GM19468 (cell line): ENCODE data around the gene ABCA2.
"Not testable (repeated sequence)": the region's sequence is repeated elsewhere in the genome, so short reads cannot be mapped to it uniquely, and the experiment has no call there.

Experiments
- ATAC-seq: cut with Tn5 transposase; IDR thresholded peaks from one replicate; pipeline ENCODE4 v1.9.1; 2021; ENCODE audit warnings: mild to moderate bottlenecking, moderate library complexity, moderate number of reproducible peaks; ENCODE audit not compliant: unreplicated experiment; ENCODE audit errors: extremely low read depth

Gene ABCA2

DNA sequence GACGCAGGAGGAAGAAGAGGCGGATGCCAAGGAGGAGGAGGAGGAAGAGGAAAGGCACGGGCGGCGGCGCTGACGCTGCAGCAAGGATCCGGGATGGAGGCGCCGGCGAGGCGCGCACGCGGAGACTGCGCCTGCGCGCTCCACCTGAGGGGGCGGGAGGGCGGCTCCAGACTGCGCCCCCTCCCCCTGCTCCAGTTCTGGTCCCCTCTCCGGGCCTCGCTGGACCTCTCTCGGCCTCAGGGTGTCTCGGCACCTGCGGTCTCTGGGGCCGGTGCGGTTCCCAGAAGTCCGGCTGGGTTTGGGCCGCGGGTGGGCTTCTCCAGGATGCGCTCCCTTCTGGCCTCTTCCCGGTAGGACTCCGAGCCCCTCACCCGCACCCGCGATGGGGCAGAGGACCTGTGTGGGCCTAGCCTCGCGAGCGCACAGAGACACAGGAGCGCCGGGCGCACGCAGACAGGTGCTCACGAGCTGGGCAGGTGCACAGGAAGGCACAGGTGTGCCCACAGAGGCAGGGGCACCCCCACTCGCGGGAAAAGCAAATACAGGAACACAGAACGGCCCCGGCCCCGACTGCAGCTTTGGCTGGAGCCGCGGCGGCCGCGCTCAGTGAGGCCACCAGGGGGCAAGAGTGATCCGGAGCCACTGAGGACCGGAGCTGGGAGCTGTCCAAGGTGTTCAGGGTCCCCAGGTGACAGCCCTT is 18.2 kb upstream of the ABCA2 start, which contains the start of gene NPDC1:
Gene NPDC1 (minus strand): TSS at position 90 of the 700 bp plus-strand sequence. CDS start 188 bp downstream, outside the sequence.
- ATAC-seq, result no peak

DNA sequence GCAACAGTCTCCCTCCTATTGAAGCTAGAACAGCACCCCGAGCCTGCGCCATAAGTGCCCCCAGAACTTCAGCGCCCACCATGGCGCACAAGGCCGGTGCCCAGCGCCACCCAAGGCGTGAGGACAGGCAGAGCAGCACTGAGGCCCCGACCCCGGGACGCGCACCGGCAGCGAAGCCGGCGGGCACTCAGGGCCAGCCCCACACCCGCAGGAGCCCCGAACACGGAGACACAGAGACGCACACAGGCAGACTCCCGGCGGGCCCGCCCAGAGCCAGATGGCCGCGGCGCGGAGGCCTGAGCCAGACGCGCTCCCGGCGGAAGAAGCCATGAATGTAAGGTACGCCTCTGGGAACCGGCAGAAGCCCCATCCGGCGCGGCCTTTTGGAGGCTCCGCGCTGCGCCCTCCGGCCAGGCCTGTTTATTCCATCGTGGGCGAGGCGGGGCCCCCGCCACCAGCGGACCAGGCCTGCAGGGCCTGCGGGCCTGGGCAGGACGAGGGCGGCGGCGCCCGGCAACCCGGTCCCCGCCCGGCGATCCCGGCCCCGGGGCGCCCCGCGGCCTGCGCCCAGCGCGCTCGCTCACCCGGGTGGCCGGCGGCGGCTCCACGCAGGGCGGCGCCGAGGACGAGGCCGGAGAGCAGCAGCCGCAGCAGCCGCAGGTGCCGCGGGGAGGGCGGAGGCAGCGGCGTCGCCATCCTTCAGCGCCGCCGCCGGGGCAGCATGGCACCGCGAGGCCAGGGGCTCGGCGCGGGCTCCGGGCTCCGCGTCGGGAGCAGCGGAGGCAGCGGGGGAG is 17.5 kb upstream of the ABCA2 start:
- ATAC-seq, result no peak

DNA sequence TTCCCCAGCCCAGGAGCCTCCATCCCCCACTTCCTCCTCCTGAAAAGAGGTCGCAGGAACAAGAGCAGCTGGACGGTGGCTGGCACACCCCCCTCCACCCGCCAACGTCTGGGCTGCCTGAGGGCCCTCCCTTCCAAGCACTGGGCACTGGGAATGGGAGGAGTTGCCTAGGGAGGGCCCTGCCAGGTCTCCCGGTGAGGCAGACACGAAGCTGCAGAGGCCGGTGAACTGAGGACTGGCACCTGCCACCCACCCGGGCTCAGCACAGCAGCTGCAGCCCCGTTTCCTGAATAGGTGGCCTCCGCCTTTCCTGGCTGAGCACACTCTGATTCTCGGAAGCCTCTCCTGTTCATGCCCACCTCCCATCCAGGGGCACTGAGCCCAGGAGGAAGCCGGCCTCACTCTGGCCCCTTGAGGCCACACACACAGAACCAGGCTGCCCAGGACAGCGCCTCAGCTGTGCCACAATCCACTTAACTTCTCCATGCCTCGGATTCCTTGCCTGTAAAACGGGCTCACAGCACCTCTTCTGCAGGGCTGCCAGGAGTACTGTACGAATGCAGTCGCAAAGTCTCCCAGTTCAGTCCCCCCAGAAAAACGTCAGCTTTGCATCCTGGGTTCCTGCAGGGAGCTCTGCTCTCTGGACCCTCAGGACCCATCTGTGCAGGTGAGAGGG is 16.6 kb upstream of the ABCA2 start:
- ATAC-seq, result no peak

DNA sequence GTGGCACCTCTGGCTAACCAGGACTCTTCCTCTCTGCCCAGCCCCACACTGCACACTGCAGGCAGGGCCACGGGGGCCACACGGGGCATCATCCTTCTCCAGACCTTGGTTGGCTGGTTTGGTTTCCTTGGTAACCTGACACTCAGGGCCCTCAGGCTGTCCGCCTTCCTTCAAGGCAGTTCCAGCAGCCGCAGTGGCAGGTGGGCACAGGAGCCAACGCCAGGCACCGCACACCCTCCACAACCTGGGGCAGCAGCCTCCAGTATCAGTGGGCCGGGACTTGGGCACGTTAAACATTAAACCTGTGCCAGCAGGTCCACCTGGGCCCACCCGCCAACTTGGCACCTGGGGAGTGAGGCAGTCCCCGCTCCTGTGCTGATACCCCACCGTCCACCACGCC is 16.0 kb upstream of the ABCA2 start:
- ATAC-seq, result no peak

DNA sequence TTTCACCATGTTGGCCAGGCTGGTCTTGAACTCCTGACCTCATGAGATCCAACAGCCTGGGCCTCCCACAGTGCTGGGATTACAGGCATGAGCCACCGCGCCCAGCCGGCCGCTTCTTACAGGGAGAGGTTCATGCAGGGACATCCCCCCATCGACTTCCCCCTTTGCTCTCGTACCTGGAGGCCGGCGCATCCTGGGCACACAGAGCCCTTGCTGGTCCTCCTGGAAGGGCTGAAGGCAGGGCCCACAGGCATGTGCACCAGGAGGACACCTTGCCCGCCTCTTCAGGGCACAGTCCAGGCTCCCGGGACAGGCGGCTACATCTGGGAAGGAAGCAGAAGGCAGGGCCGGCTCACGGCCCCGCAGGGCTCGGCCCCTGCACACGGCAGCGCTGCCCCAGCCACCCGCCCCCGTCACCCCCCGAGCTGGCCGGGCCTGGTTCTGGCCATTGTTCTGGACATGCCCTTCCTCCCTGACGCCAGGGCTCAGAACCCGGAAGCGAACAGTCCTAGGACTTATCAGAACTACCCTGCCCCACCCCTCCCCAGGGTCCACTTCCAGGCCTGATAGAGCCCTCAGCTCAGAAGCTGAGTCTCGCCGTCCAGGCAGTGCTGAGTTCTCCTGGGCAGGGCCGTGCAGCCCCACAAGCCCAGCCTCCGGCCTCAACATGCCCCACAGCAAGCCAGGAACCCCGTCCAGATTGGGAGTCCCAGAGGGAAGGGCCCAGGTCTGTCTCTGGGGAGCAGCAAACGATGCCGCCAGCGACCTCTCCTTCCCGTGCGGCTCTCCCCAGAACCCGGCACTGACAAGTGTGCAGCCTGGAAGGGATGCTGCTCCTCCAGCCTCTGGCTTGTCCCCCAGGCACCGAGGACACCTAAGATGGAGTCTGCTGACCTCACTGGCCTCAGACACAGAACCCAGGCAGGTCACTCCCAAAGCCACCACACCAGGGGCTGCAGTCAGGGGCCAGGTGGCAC is 15.0 kb upstream of the ABCA2 start:
- ATAC-seq, result no peak

DNA sequence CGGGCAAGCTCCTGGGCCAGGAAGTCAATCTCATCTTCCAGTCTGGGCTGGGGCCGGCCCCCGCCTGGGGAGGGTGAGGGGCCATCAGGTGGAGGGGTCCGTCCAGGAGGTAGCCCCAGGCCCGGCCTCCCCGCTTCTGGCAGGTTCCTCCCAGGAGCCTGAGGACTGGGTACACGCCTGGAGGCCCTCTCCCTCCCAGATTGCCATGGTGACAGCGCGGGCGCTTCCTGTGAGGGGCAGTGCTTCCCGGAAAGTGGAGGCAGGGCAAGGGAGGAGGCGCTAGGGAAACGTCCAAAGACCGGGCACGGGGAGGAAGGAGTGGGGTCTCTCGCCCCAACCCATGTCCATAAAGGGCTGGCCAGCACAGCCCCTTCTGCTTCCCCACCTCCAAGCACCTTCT is 13.1 kb upstream of the ABCA2 start:
- no peak for ATAC-seq

DNA sequence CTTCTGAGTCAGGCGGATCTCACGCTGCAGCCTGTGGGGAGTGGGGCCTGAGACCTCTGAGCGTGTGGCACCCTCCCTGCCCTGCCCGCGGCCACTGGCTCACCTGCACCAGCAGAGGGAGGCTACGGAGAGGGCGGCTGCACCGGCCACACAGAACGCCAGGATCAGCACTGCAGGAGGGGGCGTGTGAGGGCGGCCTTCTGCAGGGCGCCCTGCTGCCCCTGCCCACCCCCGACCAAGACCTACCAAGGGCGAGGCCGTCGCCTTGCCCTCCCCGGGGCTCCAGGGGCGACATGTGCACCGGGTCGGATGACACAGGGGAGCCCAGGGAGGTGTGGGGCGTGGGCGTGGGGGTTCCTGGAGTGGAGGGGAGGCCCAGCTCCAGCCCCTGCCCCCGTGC is 12.5 kb upstream of the ABCA2 start:
- no peak for ATAC-seq

DNA sequence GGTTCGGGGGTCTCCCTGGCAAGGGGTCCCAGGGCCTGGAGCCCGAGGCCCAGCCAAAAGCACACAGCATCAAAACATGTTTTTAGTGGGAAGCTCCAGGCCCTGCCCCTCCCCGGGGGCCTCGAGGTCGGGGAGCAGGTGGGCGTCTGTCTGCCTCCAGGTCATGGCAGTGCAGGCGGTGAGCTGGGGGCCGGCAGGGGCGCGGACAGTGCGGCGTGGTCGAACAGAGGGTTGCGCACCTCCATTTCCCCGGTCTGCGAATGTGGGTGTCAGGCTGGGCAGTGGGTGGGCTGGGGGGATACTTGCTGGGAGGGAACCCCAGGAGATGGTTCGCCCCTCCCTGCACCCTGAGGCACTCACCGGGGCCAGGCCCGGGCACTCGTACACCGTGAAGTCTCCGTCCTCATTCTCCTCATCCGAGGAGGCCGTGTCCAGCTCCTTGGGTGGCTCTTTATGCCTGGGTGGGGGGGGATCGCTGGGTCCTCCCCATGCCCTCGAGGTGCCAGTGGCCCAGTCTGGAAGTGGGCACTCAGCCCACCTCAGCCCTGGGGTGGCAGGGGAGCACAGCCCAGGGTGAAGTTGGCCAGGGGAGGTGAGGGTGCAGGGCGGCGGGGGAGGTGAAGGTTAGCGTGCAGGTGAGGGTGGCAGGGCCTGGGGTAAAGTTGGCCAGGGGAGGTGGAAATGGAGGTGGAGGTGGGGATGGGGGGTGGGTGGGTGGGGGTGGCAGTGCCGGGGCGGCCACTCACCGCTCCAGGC is 11.8 kb upstream of the ABCA2 start:
- ATAC-seq, result no peak

DNA sequence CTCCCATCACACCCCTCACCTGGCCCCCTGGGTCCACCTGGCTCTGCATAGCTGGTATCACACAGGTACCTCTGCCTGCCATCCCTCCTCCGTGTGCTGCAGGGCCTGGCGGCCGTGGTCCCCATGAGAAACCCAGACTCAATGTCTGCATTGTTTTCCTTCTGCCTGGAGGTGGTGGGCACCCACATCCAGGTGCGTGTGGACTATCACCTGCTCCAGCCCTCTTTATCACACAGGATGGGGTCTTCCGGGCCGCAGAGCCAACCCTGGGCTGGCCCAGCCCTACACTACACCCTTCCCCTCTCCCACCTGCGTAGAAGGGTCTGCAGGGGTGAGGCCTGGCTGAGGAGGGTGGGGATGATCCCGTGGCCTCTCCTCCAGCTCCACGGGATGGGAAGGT is 10.9 kb upstream of the ABCA2 start:
- no peak for ATAC-seq

DNA sequence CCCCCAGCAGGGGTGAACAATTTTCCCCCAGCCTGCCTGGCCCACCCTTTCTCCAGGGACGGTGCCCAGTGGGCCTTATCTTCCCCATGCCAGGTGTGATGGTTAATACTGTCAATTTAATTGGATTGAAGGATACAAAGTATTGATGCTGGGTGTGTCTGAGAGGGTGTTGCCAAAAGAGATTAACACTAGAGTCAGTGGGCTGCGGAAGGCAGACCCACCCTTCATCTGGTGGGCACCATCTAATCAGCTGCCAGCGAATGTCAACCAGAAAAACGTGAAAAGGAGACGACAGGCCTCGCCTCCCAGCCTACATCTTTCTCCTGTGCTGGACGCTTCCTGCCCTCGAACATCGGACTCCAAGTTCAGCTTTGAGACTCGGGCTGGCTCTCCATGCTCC is 9.4 kb upstream of the ABCA2 start:
- no peak for ATAC-seq

DNA sequence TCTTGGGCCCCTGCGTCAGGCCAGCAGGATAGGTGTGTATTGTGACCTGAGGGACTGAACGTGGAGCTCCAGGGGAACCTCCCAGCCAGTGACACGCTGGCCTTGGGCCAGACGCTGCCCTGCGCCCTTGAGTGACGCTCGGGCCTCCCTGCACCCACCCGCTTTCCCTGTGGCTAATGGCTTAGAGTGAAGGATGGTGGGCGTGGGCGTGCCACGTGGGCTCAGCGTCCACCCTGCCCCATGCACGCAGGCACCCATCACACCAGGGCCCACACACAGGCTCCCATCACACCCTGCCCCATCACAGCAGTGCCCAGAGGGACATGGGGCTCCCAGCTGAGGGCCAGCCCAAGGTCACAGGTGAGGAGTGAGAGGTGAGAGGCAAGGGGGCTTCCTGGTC is 9.0 kb upstream of the ABCA2 start:
- ATAC-seq, result no peak

DNA sequence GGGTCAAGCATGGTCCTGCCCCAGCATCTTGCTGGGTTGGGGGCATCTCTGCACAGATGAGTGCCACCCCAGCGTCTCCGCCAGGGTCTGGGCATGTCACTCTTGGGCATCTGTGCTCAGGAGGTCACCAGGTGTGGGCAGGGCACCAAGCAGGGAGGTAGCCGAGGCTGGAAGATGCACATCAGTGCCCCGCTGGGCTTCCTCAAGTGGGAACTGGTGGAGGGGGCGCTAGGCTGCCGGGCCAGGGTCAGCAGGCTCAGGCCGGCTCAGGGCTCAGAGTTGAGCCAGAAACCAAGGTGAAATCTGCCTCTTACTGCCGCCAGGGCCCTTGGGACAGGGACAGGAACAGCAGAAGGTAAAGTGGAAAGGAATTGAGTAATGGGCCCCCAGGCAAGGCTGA is 7.9 kb upstream of the ABCA2 start:
- ATAC-seq, result no peak

DNA sequence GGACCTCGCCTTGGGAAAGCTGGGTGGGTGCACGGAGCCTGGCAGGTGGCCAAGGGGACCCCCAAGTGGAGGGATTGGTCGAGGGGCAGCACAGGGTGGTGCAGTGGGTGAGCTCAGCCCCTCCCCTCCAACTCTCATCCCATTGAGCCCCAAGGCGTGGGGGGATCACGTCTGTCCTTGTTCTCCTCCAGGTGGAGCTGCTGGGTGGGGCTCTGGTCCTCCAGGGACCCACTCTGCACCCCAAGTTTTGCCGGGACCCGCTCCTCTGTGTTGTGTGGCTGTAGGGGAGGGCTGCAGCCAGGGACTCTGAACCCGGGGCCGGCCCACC is 7.4 kb upstream of the ABCA2 start:
- no peak for ATAC-seq

DNA sequence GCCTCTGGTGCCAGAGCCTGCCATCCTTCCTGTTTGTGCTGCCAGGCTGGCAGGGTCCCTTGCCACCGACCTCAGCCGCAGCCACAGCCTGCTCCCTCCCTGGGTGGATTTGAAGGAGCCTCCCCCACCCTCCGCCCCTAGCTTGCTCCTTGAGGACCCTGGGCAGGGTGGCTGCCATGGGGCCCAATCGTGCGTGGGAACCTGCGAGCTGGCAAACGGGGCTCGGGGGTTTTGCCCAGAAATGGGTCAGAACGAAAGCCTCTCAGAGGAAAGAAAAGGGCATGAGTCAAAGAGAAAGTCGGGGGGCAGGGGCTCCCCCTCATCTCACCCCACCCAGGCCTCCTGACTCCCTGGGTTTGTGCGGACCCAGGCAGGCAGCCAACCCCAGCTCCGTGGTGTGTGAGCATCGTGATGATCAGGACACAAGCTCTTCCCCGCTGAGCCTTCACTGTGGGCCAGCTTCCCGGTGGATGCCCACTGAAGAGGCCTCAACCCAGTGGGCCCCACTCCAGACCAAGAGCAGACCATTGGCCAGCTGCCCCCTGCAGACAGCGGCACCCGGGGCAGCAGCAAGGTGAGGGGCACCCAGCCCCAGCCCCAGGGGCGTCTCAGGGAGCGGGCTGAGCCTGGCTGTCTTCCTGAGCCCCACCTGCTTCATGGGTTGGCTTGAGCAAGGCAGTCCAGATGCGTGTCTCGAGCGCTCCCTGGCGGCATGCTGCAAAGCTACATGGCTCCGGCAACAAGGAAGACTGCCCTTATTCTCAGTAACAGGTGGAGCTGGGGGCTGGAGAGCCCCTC is 6.9 kb upstream of the ABCA2 start:
- ATAC-seq, result peak; percentile 22

DNA sequence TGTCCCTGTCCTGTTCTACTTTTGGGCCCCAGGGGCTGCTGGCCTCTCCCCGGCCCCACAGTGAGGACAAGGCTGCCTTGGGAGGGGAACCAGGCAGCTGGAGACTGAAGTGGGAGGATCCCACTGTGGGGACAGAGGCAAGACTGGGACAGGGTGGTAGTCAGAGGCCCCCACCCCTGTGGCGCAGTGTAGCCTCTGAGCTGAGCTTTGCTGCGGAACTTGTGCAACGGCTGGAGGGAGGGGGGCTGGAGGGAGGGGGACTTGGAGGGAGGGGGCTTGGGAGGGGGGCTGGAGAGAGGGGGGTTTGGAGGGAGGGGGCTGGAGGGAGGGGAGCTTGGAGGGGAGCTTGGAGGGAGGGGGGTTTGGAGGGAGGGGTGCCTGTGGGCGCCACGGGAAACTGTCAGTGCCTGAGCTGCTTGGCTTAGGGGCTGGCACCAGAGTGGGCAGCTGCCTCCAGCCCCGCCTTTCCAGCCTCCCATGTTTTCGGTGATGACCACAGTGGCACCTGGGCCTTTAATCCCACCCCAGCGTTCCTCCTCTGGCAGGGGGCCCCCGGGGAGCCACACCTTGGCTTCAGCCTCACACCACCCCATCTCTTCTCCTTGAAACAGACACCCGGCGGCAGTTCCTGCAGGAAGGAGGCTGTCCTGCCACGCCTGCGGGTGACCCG is 6.1 kb upstream of the ABCA2 start:
- no peak for ATAC-seq

DNA sequence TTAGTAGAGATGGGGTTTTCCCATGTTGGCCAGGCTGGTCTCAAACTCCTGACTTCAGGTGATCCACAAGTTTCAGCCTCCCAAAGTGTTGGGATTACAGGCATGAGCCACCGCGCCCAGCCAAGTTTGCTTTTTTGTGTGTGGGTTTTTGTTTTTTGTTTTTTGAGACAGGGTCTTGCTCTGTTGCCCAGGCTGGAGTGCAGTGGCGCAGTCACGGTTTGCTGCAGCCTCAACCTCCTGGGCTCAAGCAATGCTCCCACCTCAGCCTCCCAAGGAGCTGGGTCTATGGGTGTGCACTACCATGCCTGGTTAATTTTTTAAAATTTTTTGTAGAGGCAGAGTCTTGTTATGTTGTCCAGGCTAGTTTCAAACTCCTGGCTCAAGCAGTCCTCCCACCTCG is 5.4 kb upstream of the ABCA2 start:
- not testable (repeated sequence) for ATAC-seq

DNA sequence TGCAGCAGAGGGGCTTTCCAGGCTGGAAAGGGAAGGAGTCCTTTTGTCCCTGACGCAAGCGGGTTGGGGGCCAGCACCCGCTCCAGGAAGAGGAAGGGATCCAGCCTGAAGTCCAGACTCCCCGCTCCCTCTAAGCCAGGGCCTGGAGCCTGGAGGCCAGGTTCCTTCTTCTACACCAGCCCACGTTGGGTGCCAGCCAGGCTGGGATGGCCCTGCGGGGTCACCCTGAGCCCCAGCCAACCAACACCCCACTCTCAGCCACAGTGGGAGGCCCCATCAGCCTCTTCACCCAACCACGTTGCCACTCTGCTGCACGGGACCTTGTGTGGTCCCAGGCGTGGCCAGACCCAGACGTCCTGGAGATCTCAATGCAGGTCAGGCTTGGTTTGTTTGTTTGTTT is 4.8 kb upstream of the ABCA2 start:
- no peak for ATAC-seq
